22Rv1 (cell line): ENCODE measurements around the gene POTEM.
"Not testable (repeated sequence)": the region's sequence is repeated elsewhere in the genome, so short reads cannot be mapped to it uniquely, and the experiment has no call there.

Source experiments
- H3K27ac ChIP-seq: fragments of 450-650 bp; 2 replicates; pipeline ENCODE4 v1.5.1; 2017

POTEM gene

DNA sequence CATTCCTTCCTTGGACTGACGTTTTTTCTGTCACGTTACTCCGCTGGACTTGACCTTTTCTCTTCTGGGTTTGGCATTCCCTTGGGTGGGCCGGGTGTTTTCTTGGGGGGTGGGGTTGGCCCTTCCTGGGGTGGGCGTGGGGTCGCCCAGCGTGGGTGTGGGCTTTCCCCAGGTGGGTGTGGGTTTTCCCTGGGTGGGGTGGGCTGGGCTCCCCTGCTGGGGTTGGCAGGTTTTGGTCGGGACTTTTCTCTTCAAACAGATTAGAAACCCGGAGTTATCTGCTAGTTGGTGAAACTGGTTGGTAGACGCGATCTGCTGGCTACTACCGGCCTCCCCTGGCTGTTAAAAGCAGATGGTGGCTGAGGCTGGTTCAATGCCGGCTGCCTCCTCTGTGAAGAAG lies at the start of gene POTEM:
POTEM (plus strand) TSS at position 301 of the 400 bp plus-strand sequence; CDS start at position 353, 52 bp downstream.
- not testable (repeated sequence) for H3K27ac ChIP-seq

GRCh38 chr14:18918345-18918744 lies 48.9 kb upstream of the POTEM start:
- H3K27ac ChIP-seq: not testable (repeated sequence)

DNA sequence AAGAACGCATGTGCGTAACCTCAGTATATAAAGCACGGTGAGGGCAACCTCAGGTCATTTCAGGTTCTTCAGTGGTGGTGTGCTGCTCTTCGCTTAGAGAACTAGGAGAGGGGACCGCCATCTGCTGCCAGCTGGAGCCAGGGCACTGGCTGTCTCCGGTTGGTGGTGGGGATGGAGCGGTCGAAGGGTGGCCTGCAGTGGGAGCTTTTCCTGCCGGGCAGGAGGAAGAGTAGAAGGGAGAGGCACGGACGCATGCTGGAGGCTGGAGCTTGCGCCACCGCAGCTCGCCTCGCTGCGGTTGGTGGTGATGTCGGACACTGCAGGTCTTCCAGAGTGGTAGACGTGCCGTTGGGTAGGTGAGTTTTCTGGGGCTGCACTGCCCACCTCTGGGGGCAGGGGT lies 47.2 kb upstream of the POTEM start:
- not testable (repeated sequence) for H3K27ac ChIP-seq

GRCh38 chr14:18921055-18921701 lies 46.1 kb upstream of the POTEM start:
- not testable (repeated sequence) for H3K27ac ChIP-seq

DNA sequence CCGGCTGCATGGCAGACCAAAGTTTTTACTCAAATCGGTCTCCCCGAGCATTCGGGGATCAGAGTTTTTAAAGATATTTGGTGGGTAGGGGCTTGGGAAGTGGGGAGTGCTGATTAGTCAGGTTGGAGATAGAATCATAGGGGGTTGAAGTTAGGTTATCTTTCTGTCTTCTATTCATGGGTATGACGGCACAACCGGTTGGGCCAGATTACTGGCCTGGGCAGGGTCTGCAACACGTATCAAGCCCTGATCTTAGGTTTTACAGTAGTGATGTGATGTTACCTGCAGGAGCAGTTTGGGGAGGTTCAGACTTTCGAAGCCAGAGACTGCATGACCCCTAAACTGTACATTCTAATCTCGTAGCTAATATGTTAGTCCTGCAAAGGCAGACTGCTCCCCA lies 30.4 kb upstream of the POTEM start:
- not testable (repeated sequence) for H3K27ac ChIP-seq

DNA sequence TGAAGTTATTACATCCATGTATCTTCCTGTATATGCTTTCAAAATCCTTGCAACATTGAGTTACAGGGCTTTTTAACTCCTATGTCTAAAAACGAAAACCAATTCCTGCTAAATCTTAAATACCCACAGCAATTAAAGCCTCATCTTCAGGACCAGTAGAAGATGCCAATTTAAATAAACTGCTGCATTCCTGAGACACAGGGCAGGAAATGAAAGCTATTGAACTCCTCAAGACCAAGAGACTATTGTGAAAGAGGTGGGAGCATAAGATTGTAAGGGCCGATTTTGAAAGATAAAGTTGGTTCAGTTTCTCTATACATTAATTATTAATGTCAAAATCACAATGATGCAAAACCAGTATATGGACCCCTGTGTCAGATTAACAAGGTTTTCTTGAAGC lies 28.5 kb upstream of the POTEM start:
- H3K27ac ChIP-seq: not testable (repeated sequence)

DNA sequence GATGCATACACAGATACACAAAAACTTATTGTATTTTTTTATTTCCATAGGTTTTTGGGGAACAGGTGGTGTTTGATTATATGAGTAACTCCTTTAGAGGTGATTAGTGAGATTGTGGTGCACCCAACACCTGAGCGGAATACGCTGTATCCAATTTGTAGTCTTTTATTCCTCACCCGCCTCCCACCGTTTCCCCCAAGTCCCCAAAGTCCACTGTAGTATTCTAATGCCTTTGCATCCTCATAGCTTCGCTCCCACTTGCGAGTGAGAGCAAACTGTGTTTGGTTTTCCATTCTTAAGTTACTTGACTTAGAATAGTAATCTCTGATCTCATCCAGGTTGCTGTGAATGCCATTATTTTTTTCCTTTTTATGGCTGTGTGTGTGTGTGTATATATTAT lies 17.3 kb upstream of the POTEM start:
- not testable (repeated sequence) for H3K27ac ChIP-seq

- not testable (repeated sequence) for H3K27ac ChIP-seq
Measured at GRCh38 chr14:18953085-18953484, 14.1 kb upstream of the POTEM start.

GRCh38 chr14:18955816-18956215 lies 11.4 kb upstream of the POTEM start:
- H3K27ac ChIP-seq: not testable (repeated sequence)

- not testable (repeated sequence) for H3K27ac ChIP-seq
Measured at GRCh38 chr14:18961576-18961975, 5.7 kb upstream of the POTEM start.

GRCh38 chr14:18962143-18962542 lies 5.1 kb upstream of the POTEM start:
- H3K27ac ChIP-seq: not testable (repeated sequence)

DNA sequence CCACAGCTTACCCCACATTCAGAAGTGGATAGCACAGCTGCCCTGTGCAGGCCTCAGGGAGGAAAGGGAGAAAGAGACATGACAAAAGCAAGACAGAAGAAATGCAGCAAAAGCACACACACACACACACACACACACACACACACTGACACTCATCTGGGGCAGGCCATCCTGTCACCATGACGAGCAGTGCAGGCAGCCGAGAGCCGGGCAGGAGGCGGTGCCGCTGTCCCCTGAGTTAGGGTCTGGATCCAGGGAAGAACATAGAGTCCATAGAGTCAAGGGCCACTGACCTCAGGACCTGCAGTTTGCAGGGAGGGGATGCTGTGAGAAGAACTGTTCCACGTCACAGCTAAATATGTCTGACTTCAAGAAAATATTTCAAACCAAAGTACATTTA lies 4.0 kb upstream of the POTEM start:
- not testable (repeated sequence) for H3K27ac ChIP-seq

- not testable (repeated sequence) for H3K27ac ChIP-seq
Measured at GRCh38 chr14:18964878-18965277, 2.4 kb upstream of the POTEM start.

DNA sequence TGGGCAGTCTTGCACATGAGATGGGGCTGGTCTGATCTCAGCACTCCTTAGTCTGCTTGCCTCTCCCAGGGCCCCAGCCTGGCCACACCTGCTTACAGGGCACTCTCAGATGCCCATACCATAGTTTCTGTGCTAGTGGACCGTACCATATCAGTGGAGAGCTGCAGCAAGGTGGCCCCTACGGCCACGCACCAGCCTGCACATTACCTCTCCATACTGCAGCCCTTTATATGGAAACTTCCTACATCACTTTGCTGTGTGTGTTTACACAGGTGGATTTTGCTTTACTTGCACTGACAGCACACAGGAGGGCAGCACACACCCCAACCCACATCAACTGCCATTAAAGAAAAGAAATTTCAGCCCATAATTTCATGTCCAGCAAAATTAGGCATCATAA lies 35.3 kb downstream of the POTEM start:
- H3K27ac ChIP-seq: not testable (repeated sequence)

- not testable (repeated sequence) for H3K27ac ChIP-seq
Measured at GRCh38 chr14:19006490-19006889, 39.3 kb downstream of the POTEM start.

DNA sequence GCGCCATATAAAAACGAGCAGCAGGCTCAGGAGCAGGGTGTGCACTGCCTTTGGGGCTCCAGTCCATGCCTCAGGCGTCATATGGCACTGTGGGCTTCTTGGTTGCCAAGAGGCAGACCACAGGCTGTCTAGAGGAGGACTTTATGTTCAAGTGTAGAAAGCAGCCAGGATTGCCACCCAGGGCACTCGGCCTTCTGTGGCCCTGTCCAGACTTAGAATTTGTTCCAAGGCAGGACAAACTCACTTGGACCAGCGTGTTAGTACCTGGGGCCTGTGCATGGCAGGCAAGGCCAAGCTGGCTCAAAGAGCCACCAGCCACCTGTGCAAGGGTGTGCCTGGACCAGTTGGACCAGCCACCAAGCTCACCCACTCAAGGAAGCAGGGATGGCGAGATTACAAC lies 40.4 kb downstream of the POTEM start:
- H3K27ac ChIP-seq: not testable (repeated sequence)

DNA sequence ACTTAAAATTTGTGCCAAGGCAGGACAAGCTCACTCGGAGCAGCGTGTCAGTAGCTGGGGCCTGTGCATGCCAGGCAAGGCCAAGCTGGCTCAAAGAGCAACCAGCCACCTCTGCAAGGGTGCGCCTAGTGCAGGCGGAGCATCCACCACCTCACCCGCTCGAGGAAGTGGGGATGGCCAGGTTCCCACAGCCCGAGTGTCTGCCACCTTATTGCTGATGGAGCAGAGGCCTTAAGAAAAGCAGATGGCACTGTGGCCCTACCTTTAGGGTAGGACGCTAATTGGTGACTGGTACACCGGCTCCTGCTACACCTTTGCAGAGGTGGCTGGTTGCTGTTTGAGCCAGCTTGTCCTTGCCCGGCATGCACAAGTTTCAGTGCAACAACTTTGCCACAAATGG lies 43.8 kb downstream of the POTEM start:
- not testable (repeated sequence) for H3K27ac ChIP-seq

- not testable (repeated sequence) for H3K27ac ChIP-seq
Measured at GRCh38 chr14:19011703-19012102, 44.5 kb downstream of the POTEM start.

DNA sequence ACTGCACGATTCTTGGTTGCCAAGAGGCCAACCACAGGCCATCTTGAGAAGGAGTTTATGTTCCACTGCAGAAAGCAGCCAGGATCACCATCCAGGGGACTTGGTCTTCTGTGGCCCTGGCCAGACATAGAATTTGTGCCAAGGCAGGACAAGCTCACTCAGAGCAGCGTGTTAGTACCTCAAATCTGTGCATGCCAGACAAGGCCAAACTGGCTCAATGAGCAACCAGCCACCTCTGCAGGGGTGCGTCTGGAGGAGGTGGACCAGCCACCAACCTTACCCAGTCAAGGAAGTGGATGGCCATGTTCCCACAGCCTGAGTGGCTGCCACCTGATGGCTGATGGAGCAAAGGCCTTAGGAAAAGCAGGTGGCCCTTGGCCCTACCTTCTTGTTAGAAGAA lies 48.0 kb downstream of the POTEM start:
- H3K27ac ChIP-seq: not testable (repeated sequence)

DNA sequence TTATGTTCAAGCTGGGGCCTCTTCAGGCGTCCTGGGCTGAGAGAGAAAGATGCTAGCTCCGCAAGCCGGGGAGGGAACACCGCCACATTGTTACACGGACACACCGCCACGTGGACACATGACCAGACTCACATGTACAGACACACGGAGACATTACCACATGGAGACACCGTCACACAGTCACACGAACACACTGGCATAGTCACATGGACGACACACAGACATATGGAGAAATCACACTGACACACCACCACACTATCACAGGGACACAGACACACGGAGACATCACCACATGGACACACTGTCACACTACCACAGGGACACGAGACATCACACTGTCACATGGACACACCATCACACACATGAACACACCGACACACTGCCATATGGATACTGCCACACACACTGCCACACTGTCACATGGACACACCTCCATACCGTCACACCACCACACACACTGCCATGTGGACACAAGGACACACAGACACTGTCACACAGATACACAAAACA lies 57.9 kb downstream of the POTEM start:
- not testable (repeated sequence) for H3K27ac ChIP-seq

- H3K27ac ChIP-seq: not testable (repeated sequence)
Measured at GRCh38 chr14:19026649-19027351, 59.6 kb downstream of the POTEM start.

GRCh38 chr14:19027895-19028294 lies 60.7 kb downstream of the POTEM start:
- H3K27ac ChIP-seq: not testable (repeated sequence)

DNA sequence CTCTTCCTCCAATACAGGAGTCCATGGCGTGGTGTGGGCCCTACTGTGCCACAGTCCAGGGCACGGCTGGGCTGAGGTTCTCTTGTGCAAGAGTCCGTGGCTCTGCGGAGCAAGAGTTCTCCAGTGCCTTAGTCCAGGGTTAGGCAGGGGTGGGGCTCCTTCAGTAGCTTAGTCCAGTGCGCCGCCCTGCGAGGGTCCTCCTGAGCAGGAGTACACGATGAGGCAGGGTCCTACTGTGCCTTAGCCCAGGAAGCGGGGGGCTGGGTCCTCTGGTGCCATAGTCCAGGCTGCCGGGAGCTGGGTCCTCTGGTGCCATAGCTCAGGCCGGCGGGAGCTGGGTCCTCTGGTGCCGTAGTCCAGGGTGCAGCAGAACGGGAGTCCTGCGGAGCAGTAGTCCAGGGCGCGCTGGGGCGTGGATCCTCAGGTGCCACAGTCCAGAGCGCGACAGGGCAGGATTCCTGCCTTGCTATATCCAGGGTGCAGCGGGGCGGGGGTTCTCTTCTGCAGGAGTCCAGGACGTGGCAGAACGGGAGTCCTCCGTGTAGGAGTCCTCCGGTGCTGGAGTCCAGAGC lies 69.7 kb downstream of the POTEM start:
- H3K27ac ChIP-seq: not testable (repeated sequence)
